ENCODE data around the gene DYNC1LI2.
"Not testable (repeated sequence)": the region's sequence is repeated elsewhere in the genome, so short reads cannot be mapped to it uniquely, and the experiment has no call there.

Gene DYNC1LI2

GRCh38 chr16:66751303-66751991 is at the start of gene DYNC1LI2:
Gene DYNC1LI2, minus strand, starts transcription at chr16:66751609. Its CDS starts 18 bp downstream, at chr16:66751591.
- peak; percentile 77 for DNase-seq

GRCh38 chr16:66800856-66801255 is 49.4 kb upstream of the DYNC1LI2 start:
- no peak for DNase-seq

GRCh38 chr16:66798161-66798560 is 46.8 kb upstream of the DYNC1LI2 start:
- DNase-seq: no peak

- DNase-seq: not testable (repeated sequence)
These were observed 42.6 kb upstream of the DYNC1LI2 start for GRCh38 chr16:66793984-66794383.

- DNase-seq: no peak
These were observed 38.8 kb upstream of the DYNC1LI2 start for GRCh38 chr16:66790130-66790733.

- DNase-seq: no peak
These were observed 36.0 kb upstream of the DYNC1LI2 start for GRCh38 chr16:66787427-66787826.

GRCh38 chr16:66786551-66786950 is 35.1 kb upstream of the DYNC1LI2 start:
- no peak for DNase-seq

- DNase-seq: no peak
These were observed 25.0 kb upstream of the DYNC1LI2 start for GRCh38 chr16:66776457-66776856.

- no peak for DNase-seq
These were observed 23.6 kb upstream of the DYNC1LI2 start for GRCh38 chr16:66774981-66775380.

GRCh38 chr16:66758086-66758485 is 6.7 kb upstream of the DYNC1LI2 start:
- DNase-seq: no peak

- DNase-seq: no peak
These were observed 3.4 kb upstream of the DYNC1LI2 start for GRCh38 chr16:66754819-66755218.

- DNase-seq: no peak
These were observed 2.8 kb upstream of the DYNC1LI2 start for GRCh38 chr16:66754211-66754610.

- DNase-seq: no peak
These were observed 1.5 kb upstream of the DYNC1LI2 start for GRCh38 chr16:66752958-66753357.

GRCh38 chr16:66752379-66752778 is 970 bp upstream of the DYNC1LI2 start:
- DNase-seq: no peak

GRCh38 chr16:66751992-66752322 is 548 bp upstream of the DYNC1LI2 start:
- DNase-seq: no peak

- DNase-seq: no peak
These were observed 431 bp downstream of the DYNC1LI2 start for GRCh38 chr16:66751053-66751302.

- no peak for DNase-seq
These were observed 943 bp downstream of the DYNC1LI2 start for GRCh38 chr16:66750279-66751052.

- DNase-seq: no peak
These were observed 4.7 kb downstream of the DYNC1LI2 start for GRCh38 chr16:66746682-66747081.

GRCh38 chr16:66746048-66746447 is 5.4 kb downstream of the DYNC1LI2 start:
- no peak for DNase-seq

- no peak for DNase-seq
These were observed 9.2 kb downstream of the DYNC1LI2 start for GRCh38 chr16:66741950-66742808.

- DNase-seq: peak; percentile 10
These were observed 10.1 kb downstream of the DYNC1LI2 start for GRCh38 chr16:66741169-66741900.

GRCh38 chr16:66740533-66740932 is 10.9 kb downstream of the DYNC1LI2 start:
- DNase-seq: no peak

- no peak for DNase-seq
These were observed 11.4 kb downstream of the DYNC1LI2 start for GRCh38 chr16:66740010-66740409.
